Naive B cell (primary cell): Measurements from ENCODE around the gene EEFSEC. TPM values are rescaled to one million over a fixed set of nuclear protein-coding genes. Genes with fewer than 3 reads are reported as not detected.

Source experiments
- ATAC-seq, 2 donors: fragments of 150-1000 bp; cut with Tn5 transposase; 2 replicates each; pipeline ENCODE4 v1.10.0; 2021; ENCODE audit warnings: low read depth in 2 of 2, mild to moderate bottlenecking in 2 of 2, moderate library complexity in 2 of 2
- DNase-seq: peaks from one replicate; pipeline ENCODE4 v3.0.0; 2022
- H3K27ac Mint-ChIP-seq, 6 donors: one replicate each; pipeline ENCODE4 v1.8.0; 2020 to 2022; ENCODE audit warnings: mild to moderate bottlenecking in 6 of 6, mixed read lengths in 6 of 6, moderate library complexity in 5 of 6, inconsistent platforms in 2 of 6
- H3K27me3 Mint-ChIP-seq, 3 donors: one replicate each; pipeline ENCODE4 v1.8.0; 2021 to 2022; ENCODE audit warnings: mixed read lengths in 3 of 3, mild to moderate bottlenecking in 1 of 3
- H3K36me3 Mint-ChIP-seq, 2 donors: one replicate each; pipeline ENCODE4 v1.8.0; 2020 to 2022; ENCODE audit warnings: mixed read lengths in 2 of 2, inconsistent platforms in 1 of 2, mild to moderate bottlenecking in 1 of 2
- H3K4me1 Mint-ChIP-seq, 3 donors: one replicate each; pipeline ENCODE4 v1.8.0; 2020 to 2022; ENCODE audit warnings: mixed read lengths in 3 of 3, inconsistent platforms in 1 of 3, mild to moderate bottlenecking in 1 of 3, moderate library complexity in 1 of 3
- H3K4me3 Mint-ChIP-seq, 8 donors: one replicate each; pipeline ENCODE4 v1.8.0; 2020 to 2022; ENCODE audit warnings: mild to moderate bottlenecking in 8 of 8, mixed read lengths in 8 of 8, moderate library complexity in 8 of 8, inconsistent platforms in 2 of 8
- H3K9me3 Mint-ChIP-seq, 7 donors: one replicate each; pipeline ENCODE4 v1.8.0; 2020 to 2022; ENCODE audit warnings: mixed read lengths in 7 of 7, mild to moderate bottlenecking in 5 of 7, inconsistent platforms in 2 of 7, moderate library complexity in 1 of 7
- polyA plus RNA-seq, 6 donors: library from polyadenylated mRNA; unstranded; fragments of 300-500 nt; fragmentation: Illumina TruSeq; gene quantifications; one replicate each; pipeline ENCODE4 v1.2.3, GENCODE V29; 2021; ENCODE audit warnings: low read depth in 6 of 6

The EEFSEC gene
- polyA plus RNA-seq, 6 donors from 2014 or later = 8.5 to 24.0 (median 20.1) TPM

DNA sequence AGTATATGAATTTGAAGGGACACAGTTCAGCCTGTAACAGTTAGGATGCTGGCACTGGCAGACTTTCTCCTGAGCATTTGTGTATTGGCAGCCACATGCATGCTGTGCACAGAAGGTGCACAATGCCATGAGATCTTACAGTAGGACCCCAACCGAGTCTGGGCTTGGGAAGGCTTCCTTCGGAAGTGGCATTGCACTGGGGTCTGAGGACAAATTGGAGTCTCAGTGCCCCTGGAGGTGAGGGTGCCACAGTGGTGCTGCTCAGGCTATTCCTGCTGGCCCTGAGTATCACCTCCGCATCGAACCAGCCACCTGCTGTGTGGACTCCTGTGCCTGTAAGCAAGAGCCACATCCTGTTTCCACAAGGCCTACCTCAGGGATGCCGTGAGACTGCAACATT is 213.9 kb downstream of the EEFSEC start:
- H3K27ac Mint-ChIP-seq = peak overlapping the region in 1 of 6 donors; percentile 78
- H3K4me1 Mint-ChIP-seq = peaks cover 23 to 32% (median 25%) of the 10 kb centered on the region in 3 donors
- H3K36me3 Mint-ChIP-seq = peaks cover 7 to 23% of the 10 kb centered on the region in 2 donors
- no peak for ATAC-seq
- no peaks in the 10 kb centered on the region for H3K27me3 Mint-ChIP-seq
- no peak for DNase-seq
- H3K4me3 Mint-ChIP-seq = no peak overlapping the region
- no peaks in the 10 kb centered on the region for H3K9me3 Mint-ChIP-seq

DNA sequence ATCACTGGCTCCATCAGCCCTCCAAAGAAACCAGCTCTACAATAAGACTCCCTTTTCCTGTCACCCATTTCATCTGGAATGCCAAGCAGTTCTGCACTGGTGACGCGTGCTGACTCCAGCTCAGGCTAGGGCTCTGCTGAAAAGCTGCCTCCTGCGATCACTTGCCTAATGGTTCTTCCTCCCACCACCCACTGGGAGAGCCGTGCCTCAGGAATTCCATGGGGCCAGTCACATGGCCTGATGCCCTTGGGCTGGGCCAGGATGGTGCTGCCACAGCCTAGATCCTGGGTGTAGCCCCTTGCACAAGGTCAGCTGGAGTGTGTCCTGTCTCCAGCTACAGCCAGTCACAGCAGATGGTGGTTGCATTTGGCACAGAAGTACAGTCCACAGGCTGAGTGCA is 214.5 kb downstream of the EEFSEC start:
- Mint-ChIP-seq H3K4me3 (no peak overlapping the region), H3K4me1 (peaks cover 25 to 34% (median 29%) of the 10 kb centered on the region in 3 donors), H3K27me3 (no peaks in the 10 kb centered on the region), H3K36me3 (peaks cover 2 to 26% of the 10 kb centered on the region in 2 donors), H3K9me3 (no peaks in the 10 kb centered on the region), H3K27ac (peak overlapping the region in 1 of 6 donors; percentile 78)
- DNase-seq (no peak), ATAC-seq (no peak)

DNA sequence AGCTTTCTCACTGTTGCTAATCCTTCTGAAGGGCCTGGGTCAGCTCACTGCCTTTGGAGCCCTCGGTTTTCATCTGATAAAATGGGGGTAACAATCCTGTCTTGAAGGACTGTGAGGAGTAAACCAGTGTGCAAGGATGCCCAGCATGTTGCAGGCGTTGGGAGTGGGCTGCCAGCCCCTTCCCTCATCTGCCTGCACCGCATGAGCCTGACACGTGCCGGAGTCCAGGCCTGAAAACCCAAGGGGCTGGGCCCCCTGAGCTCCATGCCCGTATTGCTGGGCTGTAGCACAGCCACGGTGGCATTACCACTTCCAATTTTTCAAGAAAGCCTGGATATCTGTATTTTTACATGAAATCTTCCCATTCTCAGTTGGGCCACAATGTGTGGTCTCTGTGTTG is 215.3 kb downstream of the EEFSEC start:
- Mint-ChIP-seq H3K9me3 (no peaks in the 10 kb centered on the region), H3K27ac (peak overlapping the region in 1 of 6 donors; percentile 60), H3K4me3 (peak overlapping the region in 1 of 8 donors; percentile 12), H3K36me3 (peaks cover 0 to 29% of the 10 kb centered on the region in 2 donors), H3K27me3 (no peaks in the 10 kb centered on the region), H3K4me1 (peaks cover 28 to 41% (median 32%) of the 10 kb centered on the region in 3 donors)
- DNase-seq (no peak), ATAC-seq (no peak)

DNA sequence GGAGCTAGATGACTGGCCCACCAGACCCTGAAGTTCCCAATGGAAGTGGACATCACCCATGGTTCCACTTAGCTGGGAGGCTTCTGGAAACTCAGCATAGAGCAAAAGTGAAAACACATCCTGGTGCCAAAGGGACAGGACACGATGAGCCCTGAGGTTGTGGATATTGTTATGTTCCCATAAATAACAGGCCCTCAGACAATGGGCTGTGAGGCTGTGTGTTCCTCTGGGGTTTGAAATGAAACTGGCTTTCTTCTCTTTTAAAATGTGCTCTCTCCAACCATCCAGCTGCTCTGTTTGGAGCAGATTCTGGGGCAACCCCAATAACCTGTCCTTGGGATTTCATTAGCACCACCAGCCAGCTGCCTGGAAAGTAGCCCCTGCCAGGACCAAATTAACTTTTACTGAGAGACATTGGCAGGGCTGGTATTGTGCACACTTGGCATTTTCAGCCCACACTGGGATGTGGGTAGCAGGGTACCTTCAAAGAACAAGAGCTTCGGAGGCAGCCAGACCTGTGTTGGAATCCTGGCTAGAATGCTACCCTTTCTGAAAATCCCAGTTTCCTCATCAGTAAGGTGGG is 215.9 kb downstream of the EEFSEC start:
- peak overlapping the region in 1 of 8 donors; percentile 35 for H3K4me3 Mint-ChIP-seq
- peaks cover 34 to 47% (median 36%) of the 10 kb centered on the region in 3 donors for H3K4me1 Mint-ChIP-seq
- ATAC-seq = no peak

DNA sequence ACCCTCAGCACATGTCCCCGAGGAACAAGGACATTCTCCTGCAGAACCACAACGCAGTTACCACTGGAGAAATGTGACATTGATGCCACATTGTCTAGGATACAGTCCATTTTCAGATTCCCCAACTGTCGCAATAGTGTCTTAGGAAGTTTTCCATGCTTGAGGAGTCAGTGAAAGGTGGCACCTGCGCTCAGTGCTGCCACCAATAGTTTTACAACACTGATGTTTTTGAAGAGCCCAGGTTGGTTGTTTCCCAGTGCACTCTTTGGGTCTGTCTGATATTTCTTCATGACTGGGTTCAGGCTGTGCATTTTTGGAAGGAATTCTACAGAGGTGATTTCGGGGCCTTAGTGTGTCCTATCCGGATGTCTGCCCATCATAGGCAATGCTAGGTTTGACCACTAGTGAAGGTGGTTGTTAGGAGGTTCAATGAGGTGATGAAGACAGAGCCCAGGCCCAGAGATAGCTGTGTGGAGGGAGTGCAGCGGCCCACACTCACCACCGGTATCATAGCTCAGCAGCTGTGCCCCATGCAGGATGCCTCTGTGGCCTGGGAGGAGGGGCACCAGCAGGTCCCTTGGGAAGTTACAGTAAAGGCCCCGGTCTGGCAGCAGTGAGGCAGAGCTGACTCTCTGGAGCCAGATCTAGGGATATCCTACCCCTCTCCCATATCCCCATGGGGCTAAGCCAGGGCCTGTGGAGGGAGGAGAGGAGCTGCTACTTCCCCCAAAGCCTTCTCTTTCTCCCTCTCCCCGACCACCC is 216.8 kb downstream of the EEFSEC start:
- ATAC-seq (peak; percentile 49 to 55), DNase-seq (no peak)
- Mint-ChIP-seq H3K36me3 (peaks cover 0 to 22% of the 10 kb centered on the region in 2 donors), H3K9me3 (no peaks in the 10 kb centered on the region), H3K27me3 (no peaks in the 10 kb centered on the region), H3K27ac (peak overlapping the region; percentile 13 to 90 (median 66)), H3K4me1 (peaks cover 38 to 51% (median 39%) of the 10 kb centered on the region in 3 donors), H3K4me3 (peak overlapping the region in 3 of 8 donors; percentile 26 to 64 (median 33))

More for the DNA sequence above, 215.9 kb downstream of the EEFSEC start:
- DNase-seq = no peak
- Mint-ChIP-seq H3K36me3 (peaks cover 0 to 25% of the 10 kb centered on the region in 2 donors), H3K27me3 (no peaks in the 10 kb centered on the region), H3K27ac (peak overlapping the region in 1 of 6 donors; percentile 57), H3K9me3 (no peaks in the 10 kb centered on the region)

DNA sequence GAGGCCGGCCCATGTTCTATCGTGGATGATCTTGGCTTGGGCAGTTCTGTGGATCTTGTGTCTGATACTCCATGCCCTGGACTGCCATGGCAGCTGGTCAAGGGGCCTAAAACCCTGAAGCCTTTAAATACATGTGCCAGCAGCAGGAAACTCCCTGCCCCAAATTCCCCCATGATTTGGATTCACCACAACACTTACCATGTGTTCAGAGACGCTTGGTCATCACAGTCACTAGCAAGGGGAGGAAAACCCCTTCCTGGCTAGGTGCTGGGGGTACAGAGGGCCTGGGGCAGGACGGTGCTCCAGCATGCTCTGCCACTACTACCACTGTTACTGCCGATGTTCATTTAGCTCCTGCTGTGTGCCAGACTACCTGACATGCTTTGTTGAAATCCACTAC is 219.0 kb downstream of the EEFSEC start:
- Mint-ChIP-seq H3K36me3 (peaks cover 5 to 14% of the 10 kb centered on the region in 2 donors), H3K4me3 (peak overlapping the region in 1 of 8 donors; percentile 41), H3K9me3 (no peaks in the 10 kb centered on the region), H3K27me3 (no peaks in the 10 kb centered on the region), H3K4me1 (peaks cover 38 to 60% (median 47%) of the 10 kb centered on the region in 3 donors), H3K27ac (no peak overlapping the region)
- DNase-seq (no peak), ATAC-seq (no peak)

DNA sequence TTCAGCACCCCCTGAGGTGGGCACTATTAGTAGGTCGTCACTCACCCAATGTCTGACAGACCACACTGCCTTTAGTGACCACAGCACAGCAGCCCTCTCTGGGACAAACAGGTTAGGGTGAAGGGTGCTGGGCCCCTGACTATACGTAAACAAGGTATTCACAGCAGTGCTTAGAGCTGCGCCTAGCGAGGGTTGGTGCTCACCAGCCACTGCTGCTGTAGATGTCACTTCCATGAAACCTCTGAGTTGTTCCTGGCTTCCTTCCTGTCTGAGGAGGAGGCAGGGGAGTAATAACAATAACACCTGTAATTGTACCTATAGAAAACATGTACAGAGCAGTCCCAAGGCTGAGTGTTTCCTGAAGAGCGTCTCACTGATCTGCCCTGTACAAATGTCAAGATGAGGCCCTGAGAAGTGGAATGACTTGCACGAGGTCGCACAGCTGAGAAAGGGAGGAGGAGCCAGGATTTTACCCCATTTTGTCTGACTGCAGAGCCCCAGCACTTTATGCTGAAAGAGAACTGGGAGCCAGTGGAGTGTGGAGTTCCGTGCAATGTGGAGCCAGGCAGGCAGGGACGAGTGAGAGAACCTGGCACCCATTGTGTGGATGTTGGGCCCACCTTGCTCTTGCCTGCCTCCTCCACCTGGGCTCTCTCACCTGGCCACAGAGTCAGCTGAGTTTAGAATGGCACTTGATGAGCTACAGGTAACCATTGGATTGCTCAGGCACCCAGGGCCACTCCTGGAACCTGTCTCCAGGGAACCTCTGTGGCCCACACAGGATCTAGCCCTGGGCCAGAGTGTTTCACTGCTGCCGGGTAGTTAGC is 219.6 kb downstream of the EEFSEC start:
- H3K27ac Mint-ChIP-seq = no peak overlapping the region
- DNase-seq (no peak), ATAC-seq (no peak)
- H3K27me3 Mint-ChIP-seq = no peaks in the 10 kb centered on the region
- H3K4me3 Mint-ChIP-seq = peak overlapping the region in 2 of 8 donors; percentile 41 to 60
- H3K4me1 Mint-ChIP-seq = peaks cover 38 to 60% (median 47%) of the 10 kb centered on the region in 3 donors
- no peaks in the 10 kb centered on the region for H3K9me3 Mint-ChIP-seq
- H3K36me3 Mint-ChIP-seq = peaks cover 6 to 8% of the 10 kb centered on the region in 2 donors

DNA sequence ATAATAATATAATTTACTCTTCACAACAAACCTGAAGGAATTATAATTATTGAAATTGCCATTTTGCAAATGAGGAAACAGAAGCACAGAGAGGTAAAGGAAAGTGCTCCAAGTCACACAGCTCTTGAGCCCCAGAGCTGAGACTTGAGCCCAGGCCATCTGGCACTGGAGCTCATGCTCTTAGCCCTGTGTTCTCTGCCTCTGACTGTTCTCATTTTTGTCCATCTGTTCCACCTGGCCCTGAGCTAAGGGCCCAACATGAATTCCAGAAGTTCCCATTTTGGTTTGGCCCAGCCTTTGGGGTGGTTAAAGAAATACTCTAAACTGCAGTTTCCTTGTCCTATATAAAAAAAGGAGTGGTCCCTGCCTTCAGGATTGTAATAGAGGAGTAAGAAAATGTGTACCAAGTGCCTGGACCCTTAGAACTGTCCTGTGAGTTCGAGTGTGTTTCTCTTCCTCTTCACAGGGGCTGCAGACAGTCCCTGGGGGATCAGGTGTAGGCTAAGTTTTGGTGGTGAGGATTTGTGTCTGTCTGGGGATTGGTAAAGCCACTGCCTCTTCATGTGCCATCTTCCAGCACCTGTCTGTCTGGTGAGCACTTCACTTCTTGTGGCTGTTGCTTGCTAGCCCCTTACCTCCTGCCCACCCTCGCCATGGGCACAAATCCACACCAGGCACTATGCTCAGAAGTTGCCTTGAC is 221.6 kb downstream of the EEFSEC start:
- peaks cover 28 to 48% (median 33%) of the 10 kb centered on the region in 3 donors for H3K4me1 Mint-ChIP-seq
- peak; percentile 59 to 69 for ATAC-seq
- DNase-seq = no peak
- peak overlapping the region in 2 of 6 donors; percentile 56 to 88 for H3K27ac Mint-ChIP-seq
- no peaks in the 10 kb centered on the region for H3K9me3 Mint-ChIP-seq
- H3K27me3 Mint-ChIP-seq = no peaks in the 10 kb centered on the region
- H3K36me3 Mint-ChIP-seq = peaks cover 7 to 9% of the 10 kb centered on the region in 2 donors
- H3K4me3 Mint-ChIP-seq = no peak overlapping the region

DNA sequence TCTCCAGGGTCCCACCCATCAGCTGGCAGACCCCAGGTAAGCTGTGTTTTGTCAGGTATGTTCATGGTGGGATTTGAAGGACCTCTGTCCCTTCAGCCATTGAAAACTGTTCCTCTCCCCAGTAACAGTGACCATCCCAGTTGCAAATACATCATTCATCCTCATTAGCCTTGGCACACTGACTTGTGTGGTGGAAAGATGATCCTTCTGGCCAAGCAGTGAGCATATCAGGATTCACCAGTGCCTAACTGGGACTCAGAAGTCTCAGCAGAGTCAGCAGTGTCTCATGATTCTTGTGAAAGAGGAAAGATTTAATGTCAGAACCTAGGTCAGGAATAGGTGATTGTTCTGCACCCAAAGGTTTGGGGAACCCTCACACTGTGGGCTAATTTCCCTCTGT is 223.2 kb downstream of the EEFSEC start:
- peaks cover 20 to 35% (median 24%) of the 10 kb centered on the region in 3 donors for H3K4me1 Mint-ChIP-seq
- DNase-seq = no peak
- no peak overlapping the region for H3K4me3 Mint-ChIP-seq
- H3K27me3 Mint-ChIP-seq = no peaks in the 10 kb centered on the region
- no peak for ATAC-seq
- H3K27ac Mint-ChIP-seq = peak overlapping the region in 2 of 6 donors; percentile 56 to 60
- H3K36me3 Mint-ChIP-seq = peaks cover 7 to 9% of the 10 kb centered on the region in 2 donors
- no peaks in the 10 kb centered on the region for H3K9me3 Mint-ChIP-seq

DNA sequence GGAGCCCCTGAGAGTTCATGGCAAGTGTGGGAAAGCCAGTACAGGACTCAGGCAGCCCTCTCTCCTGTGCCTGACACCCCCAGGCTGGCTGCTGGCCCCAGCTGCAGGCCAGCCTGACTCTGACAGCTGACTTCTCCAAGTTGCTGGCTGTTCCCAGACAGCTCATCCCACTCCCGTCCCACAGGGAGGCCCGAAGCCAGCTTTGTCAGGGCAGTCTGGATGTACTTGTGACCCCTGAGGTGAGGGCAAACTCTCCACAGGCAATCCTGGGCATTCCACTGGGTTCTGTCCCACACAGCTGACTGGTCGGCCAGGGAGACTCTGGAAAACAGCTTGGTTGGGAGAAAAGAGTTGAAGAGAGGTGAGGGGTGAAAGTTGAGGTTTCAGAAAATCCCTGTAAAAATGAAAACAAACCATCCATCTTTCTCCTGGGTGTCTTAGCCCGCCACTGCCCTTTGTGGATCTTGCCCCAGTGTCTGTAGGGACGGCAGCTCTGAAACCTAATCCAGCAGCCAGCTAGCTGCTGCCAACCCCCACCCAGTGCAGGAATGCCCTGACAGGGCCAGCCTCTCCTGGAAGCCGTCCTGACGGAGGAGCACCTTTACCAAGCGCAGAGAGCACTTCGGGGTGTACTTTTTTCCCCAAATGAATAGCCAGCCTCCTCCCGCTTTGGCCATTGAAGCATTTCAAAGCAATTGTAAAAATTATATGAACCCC is 225.5 kb downstream of the EEFSEC start:
- DNase-seq (no peak), ATAC-seq (no peak)
- Mint-ChIP-seq H3K36me3 (peaks cover 0 to 9% of the 10 kb centered on the region in 2 donors), H3K4me1 (peaks cover 15 to 31% (median 19%) of the 10 kb centered on the region in 3 donors), H3K27me3 (no peaks in the 10 kb centered on the region), H3K27ac (no peak overlapping the region), H3K9me3 (no peaks in the 10 kb centered on the region), H3K4me3 (no peak overlapping the region)

DNA sequence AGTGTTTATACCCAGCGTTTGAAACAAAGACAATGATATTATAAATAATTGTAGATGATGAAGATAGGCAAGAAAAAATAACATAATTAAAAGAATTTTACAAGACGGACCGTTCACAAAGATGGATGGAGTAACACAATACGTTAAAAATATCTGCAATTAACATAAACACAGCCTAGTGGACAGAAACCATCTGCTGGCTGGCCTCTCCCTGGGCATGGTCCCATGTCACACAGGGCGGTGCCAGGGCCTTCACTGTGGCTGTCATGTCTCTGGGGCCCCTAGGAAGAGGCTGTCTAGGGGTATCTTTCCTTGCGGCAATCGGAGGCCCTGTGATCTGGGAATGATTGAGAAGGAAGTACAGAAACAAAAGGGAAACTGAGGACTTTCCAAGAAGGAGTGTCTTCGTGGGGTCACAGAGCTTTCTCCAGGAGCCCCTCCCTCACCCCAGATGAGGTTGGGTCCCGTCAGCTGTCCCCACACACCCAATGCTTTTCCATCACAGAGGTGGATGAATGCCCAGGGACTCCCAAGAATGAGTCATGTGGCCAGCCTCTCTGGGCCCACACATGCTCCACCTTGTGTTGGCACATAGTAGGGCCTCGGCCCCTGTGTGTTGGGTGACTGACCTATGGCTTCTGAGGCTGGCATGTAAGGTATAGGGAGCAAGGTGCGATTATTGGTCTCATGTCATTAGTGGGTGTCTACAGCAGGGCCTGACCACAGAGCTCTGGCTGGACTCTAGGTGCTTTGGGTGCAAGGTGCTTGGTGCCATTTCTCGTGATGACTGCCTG is 226.3 kb downstream of the EEFSEC start:
- peaks cover 13 to 30% (median 15%) of the 10 kb centered on the region in 3 donors for H3K4me1 Mint-ChIP-seq
- DNase-seq (no peak), ATAC-seq (no peak)
- no peaks in the 10 kb centered on the region for H3K27me3 Mint-ChIP-seq
- peaks cover 0 to 9% of the 10 kb centered on the region in 2 donors for H3K36me3 Mint-ChIP-seq
- H3K9me3 Mint-ChIP-seq = no peaks in the 10 kb centered on the region
- no peak overlapping the region for H3K4me3 Mint-ChIP-seq
- H3K27ac Mint-ChIP-seq = no peak overlapping the region

DNA sequence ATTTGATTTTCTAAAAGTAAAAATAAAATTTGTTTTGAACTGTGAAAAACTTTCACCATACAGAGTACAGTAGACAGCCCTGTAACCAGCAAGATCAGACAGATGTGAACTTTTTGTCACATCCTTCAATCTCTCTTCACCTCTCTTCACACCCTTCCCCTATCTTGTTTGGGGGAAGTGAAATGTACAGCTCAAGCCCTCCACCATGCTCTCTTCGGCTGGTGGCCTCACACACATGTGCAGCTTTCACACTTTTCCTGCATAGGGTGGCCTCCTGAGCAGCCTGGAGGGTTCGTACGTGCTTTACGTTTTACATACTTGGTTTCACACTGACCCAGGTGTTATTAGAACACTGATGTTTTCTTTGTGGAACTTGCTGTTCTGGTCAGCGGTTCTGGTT is 227.0 kb downstream of the EEFSEC start:
- peaks cover 7 to 24% (median 9%) of the 10 kb centered on the region in 3 donors for H3K4me1 Mint-ChIP-seq
- no peak overlapping the region for H3K27ac Mint-ChIP-seq
- no peaks in the 10 kb centered on the region for H3K27me3 Mint-ChIP-seq
- ATAC-seq = no peak
- no peaks in the 10 kb centered on the region for H3K9me3 Mint-ChIP-seq
- DNase-seq = no peak
- no peak overlapping the region for H3K4me3 Mint-ChIP-seq
- H3K36me3 Mint-ChIP-seq = peaks cover 1 to 9% of the 10 kb centered on the region in 2 donors
